H1 (cell line): ENCODE measurements around the gene ASGR2. TPM values are rescaled to one million over a fixed set of nuclear protein-coding genes. Genes with fewer than 3 reads are reported as not detected.

Experiments
- CTCF ChIA-PET: fragments of 300-600 bp; sonication (Branson Sonifier 250); formaldehyde crosslinking; loops from one replicate; lab custom pipeline; 2021; ENCODE audit not compliant: partially characterized antibody; lab: Charles Lee
- POLR2A ChIA-PET: fragments of 300-600 bp; sonication (Branson Sonifier 250); formaldehyde crosslinking; loops from one replicate; lab custom pipeline; 2021; ENCODE audit warnings: inconsistent platforms; ENCODE audit not compliant: partially characterized antibody; lab: Charles Lee
- DNase-seq, 2 experiments: peaks; one replicate each; pipeline versions ENCODE4 v3.0.0 to v3.0.0-alpha.2; 2010 to 2022; ENCODE audit warnings: low spot score in 2 of 2, low read depth in 1 of 2, mixed read lengths in 1 of 2
- FAIRE-seq: peaks from 2 replicates; lab custom pipeline; 2011; peaks lifted over from hg19 to GRCh38; lab: Jason Lieb, UNC
- H2AFZ ChIP-seq: 2 replicates; pipeline ENCODE4 v1.8.1; 2012; ENCODE audit warnings: low read length, inconsistent platforms
- H2AK5ac ChIP-seq: 2 replicates; pipeline ENCODE4 v1.6.1; 2013; ENCODE audit warnings: low read depth, low read length
- H2BK120ac ChIP-seq: replicated peaks from 2 replicates; pipeline ENCODE3; 2013; ENCODE audit warnings: low read depth, low read length, inconsistent platforms
- H2BK12ac ChIP-seq: 2 replicates; pipeline ENCODE4 v1.6.1; 2013; ENCODE audit warnings: low read depth, low read length
- H2BK15ac ChIP-seq: 2 replicates; pipeline ENCODE4 v1.6.1; 2013; ENCODE audit warnings: low read length
- H2BK20ac ChIP-seq: 2 replicates; pipeline ENCODE4 v1.6.1; 2013; ENCODE audit warnings: low read length
- H2BK5ac ChIP-seq: 2 replicates; pipeline ENCODE4 v1.6.1; 2013; ENCODE audit warnings: low read depth, low read length
- H3K14ac ChIP-seq: 2 replicates; pipeline ENCODE4 v1.6.1; 2013; ENCODE audit warnings: inconsistent platforms; ENCODE audit not compliant: insufficient read length
- H3K18ac ChIP-seq: 2 replicates; pipeline ENCODE4 v1.6.1; 2013; ENCODE audit warnings: low read length; ENCODE audit errors: extremely low read depth
- H3K23ac ChIP-seq: 2 replicates; pipeline ENCODE4 v1.6.1; 2013; ENCODE audit warnings: inconsistent platforms; ENCODE audit not compliant: insufficient read length
- H3K23me2 ChIP-seq: 2 replicates; pipeline ENCODE4 v1.6.1; 2013; ENCODE audit warnings: low read depth, low read length
- H3K27ac ChIP-seq: 2 replicates; pipeline ENCODE4 v1.6.1; 2011; ENCODE audit warnings: low read depth, low read length, inconsistent platforms
- H3K27me3 ChIP-seq, 4 experiments: replicated peaks in 1 of 4; 1 replicate in 1 of 4; 2 replicates in 3 of 4; pipeline versions ENCODE4 v1.6.1 to v1.8.1; 2011 to 2013; ENCODE audit warnings: low read length in 3 of 4, mild to moderate bottlenecking in 3 of 4, inconsistent platforms in 2 of 4, mixed read lengths in 2 of 4, moderate library complexity in 1 of 4; ENCODE audit not compliant: control insufficient read depth in 3 of 4, insufficient read depth in 3 of 4; ENCODE audit errors: extremely low read depth in 1 of 4
- H3K36me3 ChIP-seq, 4 experiments: 2 replicates each; pipeline versions ENCODE4 v1.6.1 to v1.8.1; 2011 to 2013; ENCODE audit warnings: mild to moderate bottlenecking in 4 of 4, low read length in 3 of 4, moderate library complexity in 2 of 4, control low read depth in 1 of 4, inconsistent platforms in 1 of 4; ENCODE audit not compliant: insufficient read depth in 4 of 4, control insufficient read depth in 2 of 4
- H3K4ac ChIP-seq: replicated peaks from 2 replicates; pipeline ENCODE3; 2013; ENCODE audit warnings: low read length, low read depth, mixed read lengths, inconsistent platforms; ENCODE audit not compliant: insufficient read length
- H3K4me1 ChIP-seq, 4 experiments: replicated peaks in 1 of 4; 1 replicate in 1 of 4; 2 replicates in 3 of 4; pipeline versions ENCODE4 v1.6.1 to v1.8.1; 2011 to 2013; ENCODE audit warnings: low read length in 3 of 4, inconsistent platforms in 2 of 4, mixed read lengths in 1 of 4; ENCODE audit not compliant: insufficient read depth in 4 of 4, control insufficient read depth in 3 of 4
- H3K4me2 ChIP-seq, 2 experiments: 2 replicates each; pipeline versions ENCODE4 v1.6.1 to v1.8.1; 2011 to 2013; ENCODE audit warnings: low read depth in 2 of 2, low read length in 2 of 2, control low read depth in 1 of 2, inconsistent platforms in 1 of 2, mild to moderate bottlenecking in 1 of 2; ENCODE audit not compliant: insufficient read depth in 1 of 2
- H3K4me3 ChIP-seq, 4 experiments: fragments of 200-600, 300-600 bp in 1 of 4; sonication (generic), shearing (Covaris generic), sonication (Bioruptor Twin) in 1 of 4; 2 replicates each; pipeline versions ENCODE4 v1.5.1 to v1.8.1; 2011 to 2016; ENCODE audit warnings: low read length in 4 of 4, low read depth in 3 of 4, control low read depth in 2 of 4, inconsistent platforms in 2 of 4, mild to moderate bottlenecking in 2 of 4, mixed read lengths in 1 of 4, moderate library complexity in 1 of 4; ENCODE audit not compliant: insufficient read depth in 2 of 4; ENCODE audit errors: extremely low read depth in 1 of 4
- H3K56ac ChIP-seq: replicated peaks from 2 replicates; pipeline ENCODE3; 2013; ENCODE audit warnings: low read depth, mild to moderate bottlenecking, mixed read lengths, low read length, inconsistent platforms; ENCODE audit not compliant: insufficient read length
- H3K79me1 ChIP-seq: 2 replicates; pipeline ENCODE4 v1.6.1; 2013; ENCODE audit warnings: low read depth, low read length, control low read depth
- H3K79me2 ChIP-seq, 2 experiments: 2 replicates each; pipeline versions ENCODE4 v1.6.1 to v1.8.1; 2012 to 2013; ENCODE audit warnings: low read length in 2 of 2, mild to moderate bottlenecking in 2 of 2, inconsistent platforms in 1 of 2; ENCODE audit not compliant: insufficient read depth in 2 of 2, control insufficient read depth in 1 of 2
- H3K9ac ChIP-seq, 4 experiments: replicated peaks in 1 of 4; 1 replicate in 1 of 4; 2 replicates in 3 of 4; pipeline versions ENCODE4 v1.6.1 to v1.8.1; 2011 to 2013; ENCODE audit warnings: low read depth in 3 of 4, low read length in 3 of 4, control low read depth in 2 of 4, mild to moderate bottlenecking in 2 of 4, moderate library complexity in 2 of 4, inconsistent platforms in 1 of 4; ENCODE audit errors: extremely low read depth in 1 of 4
- H3K9me3 ChIP-seq, 2 experiments: 2 replicates each; pipeline versions ENCODE4 v1.6.1 to v1.8.1; 2012 to 2013; ENCODE audit warnings: mild to moderate bottlenecking in 2 of 2, moderate library complexity in 2 of 2, control low read depth in 1 of 2, inconsistent platforms in 1 of 2, low read depth in 1 of 2, low read length in 1 of 2, mixed read lengths in 1 of 2; ENCODE audit not compliant: insufficient read depth in 2 of 2
- H4K20me1 ChIP-seq, 2 experiments: replicated peaks in 1 of 2; 2 replicates each; pipeline versions ENCODE3 to v1.8.1; 2011 to 2013; ENCODE audit warnings: inconsistent platforms in 2 of 2, low read length in 2 of 2, mild to moderate bottlenecking in 1 of 2; ENCODE audit not compliant: insufficient read depth in 2 of 2, control insufficient read depth in 1 of 2
- H4K5ac ChIP-seq: 2 replicates; pipeline ENCODE4 v1.6.1; 2013; ENCODE audit warnings: low read length, low read depth, mixed read lengths, inconsistent platforms; ENCODE audit not compliant: insufficient read length
- H4K8ac ChIP-seq: 2 replicates; pipeline ENCODE4 v1.8.0; 2013; ENCODE audit warnings: mild to moderate bottlenecking, moderate library complexity, low read length, inconsistent platforms; ENCODE audit not compliant: insufficient read depth; ENCODE audit errors: extremely low read depth
- H4K91ac ChIP-seq: replicated peaks from 2 replicates; pipeline ENCODE3; 2013; ENCODE audit warnings: low read length, mixed read lengths, inconsistent platforms; ENCODE audit not compliant: insufficient read length
- JUND ChIP-seq: IDR thresholded peaks from 2 replicates; pipeline ENCODE4 v1.6.1; 2011; ENCODE audit warnings: mild to moderate bottlenecking, improper control_type of control experiment, low read length
- WGBS, 2 experiments: shearing (Covaris generic) in 1 of 2; methylation state at CpG; one replicate each; pipeline versions ENCODE4 v1.1.6 to v1.1.7; 2013 to 2015; ENCODE audit warnings: low lambda C conversion rate in 2 of 2, mixed read lengths in 2 of 2, inconsistent platforms in 1 of 2, low coverage in 1 of 2, missing lambda C conversion rate in 1 of 2; ENCODE audit not compliant: insufficient replicate concordance in 2 of 2, insufficient coverage in 1 of 2, insufficient read length in 1 of 2; ENCODE audit errors: extremely low coverage in 1 of 2, missing lambda C conversion rate in 1 of 2; 5-methylcytosine and 5-hydroxymethylcytosine counted together
- polyA plus RNA-seq, 7 experiments: library from polyadenylated mRNA; depleted of rRNA in 3 of 7; stranded (reverse) in 5 of 7; unstranded in 2 of 7; fragments of >200 nt in 5 of 7; fragments of 200-250 nt in 2 of 7; gene quantifications; 1 replicate in 5 of 7; 2 replicates in 1 of 7; 4 replicates in 1 of 7; pipeline versions ENCODE4 v1.2.1 to v1.2.3, GENCODE V29; 2011 to 2013; ENCODE audit warnings: missing spikeins in 2 of 7, mixed read lengths in 2 of 7
- total RNA-seq: library from RNA; stranded (reverse); fragmentation: NEBNext Ultra II Directional; extraction: Animal tissue kit (Norgen Biotek cat#: 25700); gene quantifications from 2 replicates; pipeline ENCODE4 v1.2.1, GENCODE V29; 2021
- TF ChIP-seq, protein P1 (sequence below): IDR thresholded peaks from 2 replicates; pipeline ENCODE4 v1.6.1; 2012; ENCODE audit warnings: inconsistent platforms

The ASGR2 gene
- total and polyA plus RNA-seq, 2 of the 8 experiments (the other 6 are each of a cell fraction or from before 2014, with no cell fraction given): 0.91 TPM; not detected in 1

DNA sequence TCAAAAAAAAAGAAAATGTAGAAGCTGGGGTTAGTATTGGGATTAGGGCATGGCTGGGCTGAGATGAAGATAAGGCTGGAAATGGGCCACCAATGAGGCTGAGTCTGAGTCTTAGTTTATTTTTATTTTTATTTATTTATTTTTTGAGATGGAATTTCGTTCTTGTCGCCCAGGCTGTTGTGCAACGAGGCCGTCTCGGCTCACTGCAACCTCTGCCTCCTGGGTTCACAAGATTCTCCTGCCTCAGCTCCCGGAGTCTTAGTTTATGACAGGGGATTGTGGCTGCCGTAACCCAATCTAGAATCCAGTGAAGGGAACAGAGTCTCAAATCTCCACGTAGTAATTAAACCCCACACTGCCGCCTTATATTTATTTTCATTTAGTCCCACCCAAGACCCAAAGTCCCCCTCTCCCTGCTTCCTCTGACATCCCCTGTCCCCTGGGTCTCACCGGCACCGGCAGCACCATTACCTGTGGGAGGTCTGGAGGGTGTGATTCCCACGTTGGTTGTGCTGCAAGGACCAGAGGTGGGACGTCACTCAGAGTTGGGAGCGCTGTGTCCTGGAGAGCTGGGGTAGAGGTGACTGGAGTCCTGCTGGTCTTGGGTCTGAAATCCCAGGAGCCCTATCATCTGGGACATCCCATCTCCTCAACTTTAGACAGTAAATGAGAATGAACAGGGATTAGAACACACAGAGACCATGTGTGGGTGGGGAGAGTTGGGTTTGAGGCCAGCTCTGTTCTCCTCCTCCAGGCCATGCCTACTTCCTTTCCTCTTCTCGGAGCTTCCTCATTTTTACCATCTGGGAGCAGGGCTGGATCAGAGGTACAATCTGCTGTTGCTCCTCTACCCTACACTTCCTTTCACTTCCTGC lies 34.8 kb downstream of the ASGR2 start, which contains the start of gene CLEC10A:
Gene CLEC10A (minus strand): TSS at position 671 of the 875 bp plus-strand sequence. CDS start 1,439 bp downstream, outside the sequence.
- H3K36me3 ChIP-seq: no peaks in the 10 kb centered on the region
- H3K27me3 ChIP-seq: no peaks in the 10 kb centered on the region
- H3K9ac ChIP-seq: no peak within 1 kb of the TSS
- no peak within 1 kb of the TSS for H3K4ac ChIP-seq
- H3K56ac ChIP-seq: no peak within 1 kb of the TSS
- peak within 1 kb of the TSS; percentile 39; the same call in 1 of the 2 replicates for H2AFZ ChIP-seq
- ChIA-PET POLR2A (interaction anchor here (1.6 kb wide), 1 partner anchor 9 kb away, joined by 5 read pairs; no protein-coding TSS in a partner anchor), CTCF (interaction anchor here (0.8 to 1.4 kb wide), 2 partner anchors 54 to 58 kb away, joined by 3 read pairs; no protein-coding TSS in a partner anchor)
- DNase-seq: no peak
- no peak within 1 kb of the TSS for H2BK15ac ChIP-seq
- no peaks in the 10 kb centered on the region for H3K4me1 ChIP-seq
- WGBS, 2 experiments: 89% methylated on average over 15 of the region's 15 CpGs; no CpG with 5 or more reads in 1 of the 2 experiments
- no peak within 1 kb of the TSS for H2AK5ac ChIP-seq
- no peak within 1 kb of the TSS for H2BK5ac ChIP-seq
- H4K91ac ChIP-seq: no peak within 1 kb of the TSS
- H2BK12ac ChIP-seq: no peak within 1 kb of the TSS
- H3K23ac ChIP-seq: no peak within 1 kb of the TSS
- no peak within 1 kb of the TSS for H4K5ac ChIP-seq
- no peaks in the 10 kb centered on the region for H4K20me1 ChIP-seq
- no peak within 1 kb of the TSS for H4K8ac ChIP-seq
- no peak for FAIRE-seq
- no peak within 1 kb of the TSS for H3K27ac ChIP-seq
- H3K23me2 ChIP-seq: no peaks in the 10 kb centered on the region
- H3K18ac ChIP-seq: no peak within 1 kb of the TSS; the same call in 1 of the 2 replicates
- no peaks in the 10 kb centered on the region for H3K9me3 ChIP-seq
- H3K4me3 ChIP-seq: no peak within 1 kb of the TSS
- no peak within 1 kb of the TSS for H2BK120ac ChIP-seq
- no peaks in the 10 kb centered on the region for H3K79me1 ChIP-seq
- H3K4me2 ChIP-seq: no peak within 1 kb of the TSS
- H3K14ac ChIP-seq: no peak within 1 kb of the TSS
- no peak within 1 kb of the TSS for H2BK20ac ChIP-seq
- H3K79me2 ChIP-seq: no peaks in the 10 kb centered on the region
- TF ChIP-seq JUND: no peak
- TF ChIP-seq, protein P1, sequence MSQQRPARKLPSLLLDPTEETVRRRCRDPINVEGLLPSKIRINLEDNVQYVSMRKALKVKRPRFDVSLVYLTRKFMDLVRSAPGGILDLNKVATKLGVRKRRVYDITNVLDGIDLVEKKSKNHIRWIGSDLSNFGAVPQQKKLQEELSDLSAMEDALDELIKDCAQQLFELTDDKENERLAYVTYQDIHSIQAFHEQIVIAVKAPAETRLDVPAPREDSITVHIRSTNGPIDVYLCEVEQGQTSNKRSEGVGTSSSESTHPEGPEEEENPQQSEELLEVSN: no peak
